ENCODE measurements around the gene SRGAP3. TPM values are rescaled to one million over a fixed set of nuclear protein-coding genes. Genes with fewer than 3 reads are reported as not detected.
"Not testable (repeated sequence)": the region's sequence is repeated elsewhere in the genome, so short reads cannot be mapped to it uniquely, and the experiment has no call there.

The SRGAP3 gene
- total RNA-seq, 1 donor from 2014 or later: 0.99 TPM

- no peaks in the 10 kb centered on the region for H3K36me3 Mint-ChIP-seq (ENCODE audit: low read depth)
- no peaks in the 10 kb centered on the region for H3K4me1 Mint-ChIP-seq (ENCODE audit: low read depth)
- peaks cover 9% of the 10 kb centered on the region for H3K9me3 Mint-ChIP-seq (ENCODE audit: low read depth)
- H3K27me3 Mint-ChIP-seq (ENCODE audit: low read depth): peaks cover 18% of the 10 kb centered on the region
- no peak for DNase-seq (ENCODE audit: low spot score)
- TF ChIP-seq, protein P1, sequence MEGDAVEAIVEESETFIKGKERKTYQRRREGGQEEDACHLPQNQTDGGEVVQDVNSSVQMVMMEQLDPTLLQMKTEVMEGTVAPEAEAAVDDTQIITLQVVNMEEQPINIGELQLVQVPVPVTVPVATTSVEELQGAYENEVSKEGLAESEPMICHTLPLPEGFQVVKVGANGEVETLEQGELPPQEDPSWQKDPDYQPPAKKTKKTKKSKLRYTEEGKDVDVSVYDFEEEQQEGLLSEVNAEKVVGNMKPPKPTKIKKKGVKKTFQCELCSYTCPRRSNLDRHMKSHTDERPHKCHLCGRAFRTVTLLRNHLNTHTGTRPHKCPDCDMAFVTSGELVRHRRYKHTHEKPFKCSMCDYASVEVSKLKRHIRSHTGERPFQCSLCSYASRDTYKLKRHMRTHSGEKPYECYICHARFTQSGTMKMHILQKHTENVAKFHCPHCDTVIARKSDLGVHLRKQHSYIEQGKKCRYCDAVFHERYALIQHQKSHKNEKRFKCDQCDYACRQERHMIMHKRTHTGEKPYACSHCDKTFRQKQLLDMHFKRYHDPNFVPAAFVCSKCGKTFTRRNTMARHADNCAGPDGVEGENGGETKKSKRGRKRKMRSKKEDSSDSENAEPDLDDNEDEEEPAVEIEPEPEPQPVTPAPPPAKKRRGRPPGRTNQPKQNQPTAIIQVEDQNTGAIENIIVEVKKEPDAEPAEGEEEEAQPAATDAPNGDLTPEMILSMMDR (IDR thresholded peaks at IDR 0.05): no peak
- H3K4me3 Mint-ChIP-seq (ENCODE audit: unreplicated experiment): no peak overlapping the region
- no peak overlapping the region for H3K27ac Mint-ChIP-seq (ENCODE audit: unreplicated experiment)
These were observed 43.6 kb upstream of the SRGAP3 start for GRCh38 chr3:9293076-9293475.

- no peak for DNase-seq (ENCODE audit: low spot score)
- H3K27ac Mint-ChIP-seq (ENCODE audit: unreplicated experiment): no peak overlapping the region
- no peaks in the 10 kb centered on the region for H3K36me3 Mint-ChIP-seq (ENCODE audit: low read depth)
- no peaks in the 10 kb centered on the region for H3K4me1 Mint-ChIP-seq (ENCODE audit: low read depth)
- no peak overlapping the region for H3K4me3 Mint-ChIP-seq (ENCODE audit: unreplicated experiment)
- peaks cover 9% of the 10 kb centered on the region for H3K9me3 Mint-ChIP-seq (ENCODE audit: low read depth)
- TF ChIP-seq, protein P1 (IDR thresholded peaks at IDR 0.05): no peak
- peaks cover 18% of the 10 kb centered on the region for H3K27me3 Mint-ChIP-seq (ENCODE audit: low read depth)
These were observed 43.1 kb upstream of the SRGAP3 start for GRCh38 chr3:9292516-9292915.

GRCh38 chr3:9291821-9292410 lies 42.5 kb upstream of the SRGAP3 start:
- TF ChIP-seq, protein P1 (IDR thresholded peaks at IDR 0.05): no peak
- H3K27me3 Mint-ChIP-seq (ENCODE audit: low read depth): peaks cover 18% of the 10 kb centered on the region
- peaks cover 9% of the 10 kb centered on the region for H3K9me3 Mint-ChIP-seq (ENCODE audit: low read depth)
- DNase-seq (ENCODE audit: low spot score): no peak
- H3K4me1 Mint-ChIP-seq (ENCODE audit: low read depth): no peaks in the 10 kb centered on the region
- H3K4me3 Mint-ChIP-seq (ENCODE audit: unreplicated experiment): no peak overlapping the region
- no peak overlapping the region for H3K27ac Mint-ChIP-seq (ENCODE audit: unreplicated experiment)
- H3K36me3 Mint-ChIP-seq (ENCODE audit: low read depth): no peaks in the 10 kb centered on the region

DNA sequence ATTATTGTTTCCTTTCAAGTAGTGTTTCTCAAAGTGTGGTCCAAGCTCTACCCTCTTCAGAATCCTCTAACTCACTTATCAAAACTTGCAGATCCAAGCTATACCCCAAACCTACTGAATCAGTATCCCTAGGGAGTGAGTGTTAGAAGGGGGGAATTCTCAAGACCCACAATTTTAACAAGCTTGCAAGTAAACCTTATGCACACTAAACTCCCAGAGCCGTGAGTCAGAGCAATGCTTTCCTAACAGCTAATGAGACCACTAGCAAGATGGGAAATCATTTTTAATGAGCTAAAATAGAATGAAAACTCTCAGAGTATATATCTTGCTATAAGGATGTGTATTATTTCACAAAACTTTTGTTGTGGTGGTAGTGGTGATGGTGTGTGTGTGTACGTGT lies 41.1 kb upstream of the SRGAP3 start:
- H3K27ac Mint-ChIP-seq (ENCODE audit: unreplicated experiment): no peak overlapping the region
- H3K27me3 Mint-ChIP-seq (ENCODE audit: low read depth): peaks cover 15% of the 10 kb centered on the region
- no peaks in the 10 kb centered on the region for H3K36me3 Mint-ChIP-seq (ENCODE audit: low read depth)
- peaks cover 9% of the 10 kb centered on the region for H3K9me3 Mint-ChIP-seq (ENCODE audit: low read depth)
- DNase-seq (ENCODE audit: low spot score): no peak
- H3K4me3 Mint-ChIP-seq (ENCODE audit: unreplicated experiment): no peak overlapping the region
- no peaks in the 10 kb centered on the region for H3K4me1 Mint-ChIP-seq (ENCODE audit: low read depth)
- TF ChIP-seq, protein P1 (IDR thresholded peaks at IDR 0.05): no peak

DNA sequence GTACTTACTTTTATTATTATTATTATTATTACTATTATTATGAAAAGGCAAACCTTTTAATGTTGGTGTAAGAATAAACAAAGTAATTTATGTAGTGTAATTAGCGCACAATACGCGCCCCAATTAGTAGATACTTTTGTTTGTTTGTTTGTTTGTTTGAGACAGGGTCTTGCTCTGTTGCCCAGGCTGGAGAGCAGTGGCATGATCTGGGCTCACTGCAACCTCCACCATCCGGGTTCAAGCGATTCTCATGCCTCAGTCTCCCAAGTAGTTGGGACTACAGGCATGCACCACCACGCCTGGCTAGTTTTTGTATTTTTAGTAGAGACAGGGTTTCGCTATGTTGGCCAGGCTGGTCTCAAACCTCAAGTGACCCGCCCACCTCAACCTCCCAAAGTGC lies 32.1 kb upstream of the SRGAP3 start:
- DNase-seq (ENCODE audit: low spot score): not testable (repeated sequence)

More for the DNA sequence above, 32.1 kb upstream of the SRGAP3 start:
- H3K4me1 Mint-ChIP-seq (ENCODE audit: low read depth): peaks cover 14% of the 10 kb centered on the region
- H3K4me3 Mint-ChIP-seq (ENCODE audit: unreplicated experiment); H3K27ac Mint-ChIP-seq (ENCODE audit: unreplicated experiment); H3K27me3 Mint-ChIP-seq (ENCODE audit: low read depth); H3K9me3 Mint-ChIP-seq (ENCODE audit: low read depth); H3K36me3 Mint-ChIP-seq (ENCODE audit: low read depth): not testable (repeated sequence)
